ENCODE results near the gene TUBA1B.
"Not testable (repeated sequence)": the region's sequence is repeated elsewhere in the genome, so short reads cannot be mapped to it uniquely, and the experiment has no call there.

TUBA1B gene

DNA sequence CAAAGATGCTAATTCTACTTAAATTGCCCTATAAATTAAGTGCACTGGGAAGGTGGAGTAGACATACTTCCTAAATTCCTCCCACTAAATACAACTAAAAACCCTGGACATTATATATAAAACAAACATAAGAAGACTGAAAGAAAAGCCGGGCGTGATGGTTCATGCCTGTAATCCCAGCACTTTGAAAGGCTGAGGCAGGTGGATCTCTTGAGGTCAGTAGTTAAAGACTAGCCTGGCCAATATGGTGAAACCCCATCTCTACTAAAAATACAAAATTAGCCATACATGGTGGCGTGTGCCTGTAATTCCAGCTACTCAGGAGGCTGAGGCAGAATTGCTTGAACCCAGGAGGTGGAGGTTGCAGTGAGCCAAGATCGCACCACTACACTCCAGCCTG is 30.7 kb upstream of the TUBA1B start:
- H3K4me1 ChIP-seq (ENCODE audit: control insufficient read depth, insufficient read depth, low read depth, low read length); H2AK5ac ChIP-seq (ENCODE audit: low read length, severe bottlenecking); DNase-seq; H3K4me3 ChIP-seq (ENCODE audit: insufficient read depth in 1 of 2, low read depth in 1 of 2, low read length in 2 of 2); H3K36me3 ChIP-seq (ENCODE audit: control insufficient read depth in 1 of 2, insufficient read depth in 2 of 2, low read depth in 1 of 2, low read length in 2 of 2); H4K91ac ChIP-seq (ENCODE audit: low read length); H3K79me1 ChIP-seq (replicated peaks; ENCODE audit: low read length, poor library complexity, severe bottlenecking); H3K23ac ChIP-seq (ENCODE audit: low read length in 2 of 2); H3K4me2 ChIP-seq (ENCODE audit: low read length, poor library complexity, severe bottlenecking); H2BK5ac ChIP-seq (ENCODE audit: low read depth, low read length, poor library complexity, severe bottlenecking); H3K9ac ChIP-seq (ENCODE audit: low read length); H2BK15ac ChIP-seq (ENCODE audit: low read depth, poor library complexity, severe bottlenecking); H3K4ac ChIP-seq (ENCODE audit: low read depth in 1 of 2, low read length in 2 of 2); H3K9me3 ChIP-seq (ENCODE audit: control insufficient read depth, low read length); H2BK120ac ChIP-seq (ENCODE audit: low read depth, low read length); H3K18ac ChIP-seq (ENCODE audit: low read depth in 1 of 2, low read length in 2 of 2); H4K8ac ChIP-seq (ENCODE audit: low read length); H2BK12ac ChIP-seq (ENCODE audit: low read length in 2 of 2); H3K27me3 ChIP-seq (ENCODE audit: control insufficient read depth in 1 of 2, insufficient read depth in 1 of 2, low read length in 2 of 2); H3K14ac ChIP-seq (ENCODE audit: low read length in 2 of 2); H2AFZ ChIP-seq (ENCODE audit: low read depth, low read length); H3K27ac ChIP-seq (ENCODE audit: low read length, poor library complexity, severe bottlenecking): not testable (repeated sequence)
- 92% methylated on average over 2 of the region's 4 CpGs for WGBS

DNA sequence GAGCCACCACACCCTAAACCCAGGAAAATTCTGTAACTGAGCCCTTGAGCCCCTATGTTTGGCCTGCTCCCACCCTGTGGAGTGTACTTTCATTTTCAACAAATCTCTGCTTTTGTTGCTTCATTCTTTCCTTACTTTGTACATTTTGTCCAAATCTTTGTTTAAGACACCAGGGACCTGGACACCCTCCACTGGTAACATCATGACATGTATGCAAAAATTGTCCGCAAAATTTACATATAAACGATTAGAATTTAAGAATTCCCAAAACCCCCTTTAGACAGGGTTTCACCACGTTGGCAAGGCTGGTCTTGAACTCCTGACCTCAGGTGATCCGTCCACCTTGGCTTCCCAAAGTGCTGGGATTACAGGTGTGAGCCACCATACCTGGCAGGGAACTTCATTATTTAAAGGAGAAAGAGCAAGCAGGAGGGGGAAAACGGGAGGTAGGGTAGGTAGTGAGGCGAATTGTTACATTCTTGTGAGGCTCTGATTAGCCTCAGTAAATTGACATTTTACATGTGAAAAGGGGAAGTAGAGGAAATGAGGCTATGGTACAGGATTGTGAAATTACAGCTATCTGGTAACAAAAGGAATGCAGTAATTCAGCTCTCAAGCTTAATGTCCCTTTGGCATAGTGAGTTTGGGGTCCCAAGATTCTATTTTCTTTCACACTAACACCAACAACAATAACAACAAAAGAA is 30.0 kb upstream of the TUBA1B start:
- no peak overlapping the region for H3K27ac ChIP-seq (ENCODE audit: low read length, poor library complexity, severe bottlenecking)
- H2AK5ac ChIP-seq (ENCODE audit: low read length, severe bottlenecking), result no peak overlapping the region
- no peak overlapping the region for H3K4ac ChIP-seq (ENCODE audit: low read depth in 1 of 2, low read length in 2 of 2)
- no peaks in the 10 kb centered on the region for H3K27me3 ChIP-seq (ENCODE audit: control insufficient read depth in 1 of 2, insufficient read depth in 1 of 2, low read length in 2 of 2)
- H2BK12ac ChIP-seq (ENCODE audit: low read length in 2 of 2), result no peak overlapping the region
- H3K14ac ChIP-seq (ENCODE audit: low read length in 2 of 2), result no peak overlapping the region
- DNase-seq, result no peak
- no peak overlapping the region for H4K91ac ChIP-seq (ENCODE audit: low read length)
- no peak overlapping the region for H2BK15ac ChIP-seq (ENCODE audit: low read depth, poor library complexity, severe bottlenecking)
- no peak overlapping the region for H3K4me2 ChIP-seq (ENCODE audit: low read length, poor library complexity, severe bottlenecking)
- H3K4me3 ChIP-seq (ENCODE audit: insufficient read depth in 1 of 2, low read depth in 1 of 2, low read length in 2 of 2), result no peak overlapping the region
- no peak overlapping the region for H2BK120ac ChIP-seq (ENCODE audit: low read depth, low read length)
- no peaks in the 10 kb centered on the region for H3K4me1 ChIP-seq (ENCODE audit: control insufficient read depth, insufficient read depth, low read depth, low read length)
- WGBS, result 77% methylated on average over 6 of the region's 6 CpGs
- H3K36me3 ChIP-seq (ENCODE audit: control insufficient read depth in 1 of 2, insufficient read depth in 2 of 2, low read depth in 1 of 2, low read length in 2 of 2), result no peaks in the 10 kb centered on the region
- H3K23ac ChIP-seq (ENCODE audit: low read length in 2 of 2), result no peak overlapping the region
- H2AFZ ChIP-seq (ENCODE audit: low read depth, low read length), result no peak overlapping the region
- H2BK5ac ChIP-seq (ENCODE audit: low read depth, low read length, poor library complexity, severe bottlenecking), result no peak overlapping the region
- no peaks in the 10 kb centered on the region for H3K9me3 ChIP-seq (ENCODE audit: control insufficient read depth, low read length)
- no peak overlapping the region for H4K8ac ChIP-seq (ENCODE audit: low read length)
- no peak overlapping the region for H3K9ac ChIP-seq (ENCODE audit: low read length)
- H3K79me1 ChIP-seq (replicated peaks; ENCODE audit: low read length, poor library complexity, severe bottlenecking), result no peaks in the 10 kb centered on the region
- no peak overlapping the region for H3K18ac ChIP-seq (ENCODE audit: low read depth in 1 of 2, low read length in 2 of 2)

DNA sequence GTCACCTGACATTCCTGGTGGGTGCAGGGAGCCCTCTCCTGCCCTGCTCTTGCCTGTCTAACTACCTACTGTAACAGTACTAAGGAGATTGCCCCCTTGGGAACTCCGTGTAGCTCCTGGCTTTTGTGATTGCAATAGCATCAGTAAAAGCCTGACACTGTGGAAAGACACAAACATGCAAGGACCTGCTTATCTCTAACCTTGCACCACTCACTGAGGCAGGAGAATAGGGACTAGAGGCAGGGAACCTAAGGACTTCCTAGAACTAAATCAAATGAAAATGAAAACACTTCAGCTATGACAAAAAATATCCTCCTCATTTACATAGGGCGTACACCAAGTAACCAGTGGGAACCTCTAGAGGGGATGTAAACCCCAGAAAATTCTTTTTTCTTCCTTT is 29.2 kb upstream of the TUBA1B start:
- Histone ChIP-seq H3K79me1 (replicated peaks; ENCODE audit: low read length, poor library complexity, severe bottlenecking) (no peaks in the 10 kb centered on the region), H2BK5ac (ENCODE audit: low read depth, low read length, poor library complexity, severe bottlenecking) (no peak overlapping the region), H2BK15ac (ENCODE audit: low read depth, poor library complexity, severe bottlenecking) (no peak overlapping the region), H3K14ac (ENCODE audit: low read length in 2 of 2) (no peak overlapping the region), H3K9me3 (ENCODE audit: control insufficient read depth, low read length) (no peaks in the 10 kb centered on the region), H4K8ac (ENCODE audit: low read length) (peak overlapping the region; percentile 28), H3K18ac (ENCODE audit: low read depth in 1 of 2, low read length in 2 of 2) (no peak overlapping the region), H2BK120ac (ENCODE audit: low read depth, low read length) (no peak overlapping the region), H2AK5ac (ENCODE audit: low read length, severe bottlenecking) (no peak overlapping the region), H3K4ac (ENCODE audit: low read depth in 1 of 2, low read length in 2 of 2) (no peak overlapping the region), H3K9ac (ENCODE audit: low read length) (no peak overlapping the region), H2AFZ (ENCODE audit: low read depth, low read length) (peak overlapping the region; percentile 53), H3K4me1 (ENCODE audit: control insufficient read depth, insufficient read depth, low read depth, low read length) (no peaks in the 10 kb centered on the region), H3K4me3 (ENCODE audit: insufficient read depth in 1 of 2, low read depth in 1 of 2, low read length in 2 of 2) (no peak overlapping the region), H3K4me2 (ENCODE audit: low read length, poor library complexity, severe bottlenecking) (no peak overlapping the region), H4K91ac (ENCODE audit: low read length) (no peak overlapping the region), H2BK12ac (ENCODE audit: low read length in 2 of 2) (no peak overlapping the region), H3K23ac (ENCODE audit: low read length in 2 of 2) (no peak overlapping the region), H3K27ac (ENCODE audit: low read length, poor library complexity, severe bottlenecking) (no peak overlapping the region), H3K27me3 (ENCODE audit: control insufficient read depth in 1 of 2, insufficient read depth in 1 of 2, low read length in 2 of 2) (no peaks in the 10 kb centered on the region), H3K36me3 (ENCODE audit: control insufficient read depth in 1 of 2, insufficient read depth in 2 of 2, low read depth in 1 of 2, low read length in 2 of 2) (no peaks in the 10 kb centered on the region)
- 81% methylated on average over 2 of the region's 2 CpGs for WGBS
- DNase-seq, result no peak

DNA sequence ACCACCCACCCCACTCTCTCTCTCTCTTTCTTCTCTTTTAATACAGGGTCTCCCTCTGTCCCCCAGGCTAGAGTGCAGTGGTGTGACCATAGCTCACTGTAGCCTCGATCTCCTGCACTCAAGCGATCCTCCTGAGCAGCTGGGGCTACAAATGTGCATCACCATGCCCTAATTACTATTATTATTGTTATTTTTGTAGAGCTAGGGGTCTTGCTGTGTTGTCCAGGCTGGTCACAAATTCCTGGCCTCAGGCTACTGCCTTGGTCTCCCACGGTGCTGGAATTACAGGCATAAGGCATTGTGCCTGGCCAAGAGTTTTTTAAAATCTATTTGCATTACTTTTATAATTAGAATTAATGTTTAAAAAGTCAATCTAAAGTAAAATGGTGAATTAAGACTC is 23.0 kb upstream of the TUBA1B start:
- Histone ChIP-seq H3K4me2 (ENCODE audit: low read length, poor library complexity, severe bottlenecking) (no peak overlapping the region), H2BK15ac (ENCODE audit: low read depth, poor library complexity, severe bottlenecking) (no peak overlapping the region), H3K79me1 (replicated peaks; ENCODE audit: low read length, poor library complexity, severe bottlenecking) (no peaks in the 10 kb centered on the region), H2BK5ac (ENCODE audit: low read depth, low read length, poor library complexity, severe bottlenecking) (no peak overlapping the region), H2AK5ac (ENCODE audit: low read length, severe bottlenecking) (no peak overlapping the region), H2AFZ (ENCODE audit: low read depth, low read length) (no peak overlapping the region), H3K9ac (ENCODE audit: low read length) (no peak overlapping the region), H3K4me3 (ENCODE audit: insufficient read depth in 1 of 2, low read depth in 1 of 2, low read length in 2 of 2) (no peak overlapping the region), H3K14ac (ENCODE audit: low read length in 2 of 2) (no peak overlapping the region), H3K23ac (ENCODE audit: low read length in 2 of 2) (no peak overlapping the region), H3K27ac (ENCODE audit: low read length, poor library complexity, severe bottlenecking) (no peak overlapping the region), H3K9me3 (ENCODE audit: control insufficient read depth, low read length) (no peaks in the 10 kb centered on the region), H3K36me3 (ENCODE audit: control insufficient read depth in 1 of 2, insufficient read depth in 2 of 2, low read depth in 1 of 2, low read length in 2 of 2) (no peaks in the 10 kb centered on the region), H3K18ac (ENCODE audit: low read depth in 1 of 2, low read length in 2 of 2) (no peak overlapping the region), H2BK12ac (ENCODE audit: low read length in 2 of 2) (no peak overlapping the region), H4K91ac (ENCODE audit: low read length) (no peak overlapping the region), H3K4ac (ENCODE audit: low read depth in 1 of 2, low read length in 2 of 2) (no peak overlapping the region), H3K27me3 (ENCODE audit: control insufficient read depth in 1 of 2, insufficient read depth in 1 of 2, low read length in 2 of 2) (no peaks in the 10 kb centered on the region), H2BK120ac (ENCODE audit: low read depth, low read length) (no peak overlapping the region), H4K8ac (ENCODE audit: low read length) (no peak overlapping the region), H3K4me1 (ENCODE audit: control insufficient read depth, insufficient read depth, low read depth, low read length) (no peaks in the 10 kb centered on the region)
- no CpG with 5 or more reads among the region's 3 CpGs for WGBS
- no peak for DNase-seq
